D721Med (cell line): ENCODE data around the gene CD247.

Source experiments
- DNase-seq: peaks from one replicate; pipeline ENCODE4 v3.0.0; 2011; ENCODE audit warnings: low spot score; ENCODE audit not compliant: insufficient read length
- FAIRE-seq: peaks from 2 replicates; lab custom pipeline; 2011; peaks lifted over from hg19 to GRCh38; lab: Jason Lieb, UNC
- TF ChIP-seq, protein P1 (sequence below): IDR thresholded peaks from 2 replicates; pipeline ENCODE4 v1.5.1; 2012; ENCODE audit warnings: mild to moderate bottlenecking, control low read depth; ENCODE audit not compliant: insufficient read depth; ENCODE audit errors: missing control alignments

The CD247 gene

DNA sequence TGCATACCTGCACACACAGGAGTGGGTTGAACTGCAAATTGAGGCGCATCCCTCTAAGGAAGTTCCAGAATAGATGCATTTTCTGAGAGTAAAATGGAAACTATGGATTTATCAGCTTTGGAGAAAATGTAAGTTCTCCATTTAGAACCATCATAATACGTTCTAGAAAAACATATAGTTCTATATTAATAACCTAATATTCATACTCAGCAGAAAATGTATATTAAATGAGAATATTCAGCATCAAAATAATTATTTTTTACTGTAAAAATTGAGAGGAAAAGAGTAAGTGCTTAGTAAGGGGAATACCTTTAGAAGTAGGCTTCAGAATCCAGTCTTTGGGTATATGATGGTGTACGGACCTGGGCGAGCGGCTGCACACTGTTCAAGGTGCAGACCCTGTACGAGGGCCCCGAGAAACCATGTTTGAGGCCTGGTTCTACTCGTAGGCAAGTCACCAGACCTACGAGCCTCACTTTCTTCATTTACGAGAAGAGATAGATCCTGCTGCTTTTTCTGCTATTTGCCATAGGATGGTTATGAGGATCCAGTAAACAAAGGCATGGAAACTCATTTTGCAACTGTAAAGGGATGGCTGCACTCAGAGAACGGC, 6.8 kb downstream of the CD247 start:
- FAIRE-seq (no peak), DNase-seq (no peak)
- TF ChIP-seq, protein P1, sequence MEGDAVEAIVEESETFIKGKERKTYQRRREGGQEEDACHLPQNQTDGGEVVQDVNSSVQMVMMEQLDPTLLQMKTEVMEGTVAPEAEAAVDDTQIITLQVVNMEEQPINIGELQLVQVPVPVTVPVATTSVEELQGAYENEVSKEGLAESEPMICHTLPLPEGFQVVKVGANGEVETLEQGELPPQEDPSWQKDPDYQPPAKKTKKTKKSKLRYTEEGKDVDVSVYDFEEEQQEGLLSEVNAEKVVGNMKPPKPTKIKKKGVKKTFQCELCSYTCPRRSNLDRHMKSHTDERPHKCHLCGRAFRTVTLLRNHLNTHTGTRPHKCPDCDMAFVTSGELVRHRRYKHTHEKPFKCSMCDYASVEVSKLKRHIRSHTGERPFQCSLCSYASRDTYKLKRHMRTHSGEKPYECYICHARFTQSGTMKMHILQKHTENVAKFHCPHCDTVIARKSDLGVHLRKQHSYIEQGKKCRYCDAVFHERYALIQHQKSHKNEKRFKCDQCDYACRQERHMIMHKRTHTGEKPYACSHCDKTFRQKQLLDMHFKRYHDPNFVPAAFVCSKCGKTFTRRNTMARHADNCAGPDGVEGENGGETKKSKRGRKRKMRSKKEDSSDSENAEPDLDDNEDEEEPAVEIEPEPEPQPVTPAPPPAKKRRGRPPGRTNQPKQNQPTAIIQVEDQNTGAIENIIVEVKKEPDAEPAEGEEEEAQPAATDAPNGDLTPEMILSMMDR = no peak

DNA sequence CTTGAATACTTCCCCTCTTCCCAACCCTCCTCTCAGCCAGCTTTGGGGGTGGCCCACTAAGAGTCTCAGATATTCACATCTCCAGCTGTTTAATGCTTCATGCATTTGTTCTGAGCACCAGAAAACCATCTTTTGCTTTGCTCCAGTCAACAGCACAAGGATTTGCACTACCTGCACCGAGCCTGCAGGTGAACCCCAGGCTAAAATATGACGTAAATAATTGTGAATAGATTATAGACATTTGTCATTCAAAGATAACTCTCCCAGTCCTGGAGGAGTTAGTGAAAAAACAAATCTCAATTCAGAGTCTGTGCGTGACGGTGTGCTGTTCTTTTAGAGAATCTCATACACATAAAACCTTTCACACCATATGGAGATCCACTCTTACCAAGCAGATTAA, 7.4 kb downstream of the CD247 start:
- no peak for DNase-seq
- TF ChIP-seq, protein P1 = no peak
- FAIRE-seq = no peak

DNA sequence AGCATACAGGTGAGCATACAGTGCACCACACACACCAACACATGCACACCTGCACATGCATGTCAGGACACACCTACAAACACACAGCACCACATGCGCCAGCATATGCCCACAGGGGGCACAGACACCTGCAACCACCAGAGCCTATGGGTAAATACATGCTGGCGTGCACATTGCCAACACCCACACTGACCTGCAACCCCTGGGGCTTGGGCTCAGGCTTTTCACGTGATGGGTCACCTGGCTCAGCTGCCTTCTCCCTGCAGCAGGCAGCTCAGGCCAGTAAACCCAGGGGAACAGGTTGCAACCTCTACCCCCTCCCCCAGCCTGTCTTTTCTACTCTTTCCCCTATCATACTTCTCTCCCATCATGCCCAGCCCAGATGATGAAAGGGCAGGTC, 8.1 kb downstream of the CD247 start:
- FAIRE-seq (no peak), DNase-seq (no peak)
- TF ChIP-seq, protein P1 = no peak

DNA sequence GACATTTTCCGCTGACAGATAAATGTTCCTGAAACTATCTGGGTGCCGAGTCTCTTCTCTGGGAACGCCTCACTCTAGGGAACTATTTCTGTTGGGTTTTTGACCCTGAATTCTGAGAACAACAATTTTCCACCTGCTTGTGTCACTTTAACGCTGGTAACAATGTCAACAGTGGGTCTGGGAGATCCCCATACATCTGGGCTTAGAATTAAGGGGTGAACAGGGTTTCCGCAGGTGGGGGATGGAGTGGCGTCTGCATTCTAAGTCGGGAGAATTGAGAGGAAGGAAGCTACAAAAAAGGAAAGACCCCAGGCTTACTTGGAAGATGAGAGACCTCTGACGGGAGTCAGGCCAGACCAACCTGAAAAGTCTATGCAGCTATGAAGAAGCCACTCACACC, 8.7 kb downstream of the CD247 start:
- DNase-seq = no peak
- TF ChIP-seq, protein P1 = no peak
- FAIRE-seq = no peak

DNA sequence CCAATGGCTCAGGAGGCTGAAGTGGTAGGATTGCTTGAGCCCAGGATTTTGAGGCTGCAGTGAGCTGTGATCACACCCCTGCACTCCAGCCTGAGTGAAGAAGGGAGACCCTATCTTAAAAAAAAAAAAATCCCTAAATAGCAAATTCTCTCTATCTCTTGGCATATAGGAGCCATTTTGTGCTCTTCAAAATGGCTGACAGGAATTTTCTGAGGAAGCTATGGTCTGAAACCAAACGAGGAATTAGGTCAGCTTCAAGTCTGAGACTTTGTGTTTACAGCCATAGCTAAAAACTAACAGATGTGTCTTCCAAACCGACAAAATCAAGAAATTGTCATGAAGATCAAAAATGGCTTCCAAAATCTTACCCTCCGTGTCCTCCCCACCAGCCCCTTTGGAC, 10.6 kb downstream of the CD247 start:
- TF ChIP-seq, protein P1 = no peak
- FAIRE-seq = no peak
- no peak for DNase-seq

DNA sequence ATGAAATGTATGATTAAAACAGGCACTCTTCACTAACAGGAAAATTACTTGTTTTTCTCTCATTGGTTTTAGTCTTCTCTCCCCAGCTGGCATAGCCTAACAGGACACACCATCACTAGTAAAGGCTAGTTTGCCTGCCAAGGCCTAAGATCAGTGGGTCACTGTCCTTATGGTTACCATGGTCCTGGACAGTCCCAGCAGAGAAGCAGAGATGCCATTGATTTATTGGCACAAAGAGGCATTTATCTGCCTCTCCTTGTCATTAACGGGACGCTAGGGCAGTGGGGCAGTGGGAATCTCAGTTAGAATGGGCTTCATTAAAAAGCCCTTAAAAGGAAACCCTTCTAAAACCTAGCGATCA, 13.9 kb downstream of the CD247 start:
- FAIRE-seq = no peak
- TF ChIP-seq, protein P1 = no peak
- DNase-seq = no peak

DNA sequence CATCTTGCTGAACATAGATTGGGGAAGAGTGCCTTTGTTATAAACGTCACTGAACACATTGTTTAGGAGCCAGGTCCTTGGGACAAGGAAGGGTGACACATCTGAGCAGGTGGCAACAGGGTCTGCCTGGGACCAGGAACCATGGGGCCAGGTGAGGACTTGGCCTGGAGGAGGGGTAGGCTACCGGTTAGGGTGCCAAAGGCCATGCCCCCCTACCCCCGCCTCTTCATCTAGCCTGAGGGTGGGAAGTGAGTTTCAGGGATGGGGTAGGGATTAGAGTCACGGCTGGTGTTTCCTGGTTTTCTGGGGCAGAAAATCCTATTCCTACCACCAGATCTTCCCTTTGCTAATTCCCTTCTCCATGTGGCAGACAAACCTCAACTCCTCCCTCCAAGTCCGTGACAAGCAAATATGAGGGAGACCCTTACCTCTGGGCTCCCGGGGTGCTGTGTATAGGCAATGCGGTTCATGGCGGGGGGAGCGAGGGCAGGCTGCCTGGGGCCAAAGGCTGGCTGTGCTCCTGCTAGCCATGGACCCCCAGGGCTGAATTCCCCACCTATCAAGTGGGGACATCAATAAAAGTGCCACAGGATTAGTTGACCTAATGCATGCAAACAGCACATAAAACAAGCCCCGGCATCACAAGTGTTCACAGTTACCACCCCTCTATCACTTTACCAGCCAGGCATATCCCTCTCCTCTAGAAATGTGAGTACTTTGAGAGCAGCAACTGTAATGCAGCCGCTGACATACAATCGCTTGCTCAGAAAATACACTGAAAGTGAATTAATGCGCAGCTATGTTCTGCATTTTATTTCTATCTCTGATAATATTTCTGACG, 14.5 kb downstream of the CD247 start:
- FAIRE-seq (no peak), DNase-seq (no peak)
- TF ChIP-seq, protein P1 = no peak
